ENCODE measurements around the gene LRPAP1. TPM values are rescaled to one million over a fixed set of nuclear protein-coding genes. Genes with fewer than 3 reads are reported as not detected.

LRPAP1 gene
- total RNA-seq, 1 experiment from 2014 or later, result 90.8 TPM

GRCh38 chr4:3523146-3523627 is 9.0 kb downstream of the LRPAP1 start (continued):
- TF ChIP-seq ZBTB43 (CRISPR knock-in tag; IDR thresholded peaks at IDR 0.05) (no peak), AFF4 (CRISPR knock-in tag; IDR thresholded peaks at IDR 0.05; ENCODE audit: borderline replicate concordance) (no peak), IRF1 (CRISPR knock-in tag; IDR thresholded peaks at IDR 0.05) (no peak), NR2C2 (CRISPR knock-in tag; IDR thresholded peaks at IDR 0.05) (no peak), RORB (CRISPR knock-in tag; IDR thresholded peaks at IDR 0.05) (no peak), ZNF423 (CRISPR knock-in tag; IDR thresholded peaks at IDR 0.05) (no peak), ESRRA (CRISPR knock-in tag; IDR thresholded peaks at IDR 0.05; ENCODE audit: borderline replicate concordance) (no peak), FOXK1 (CRISPR knock-in tag; IDR thresholded peaks at IDR 0.05) (no peak)

GRCh38 chr4:3522651-3523050 is 9.6 kb downstream of the LRPAP1 start:
- Mint-ChIP-seq H3K9me3 (no peaks in the 10 kb centered on the region), H3K27me3 (ENCODE audit: low read depth) (no peaks in the 10 kb centered on the region), H3K4me1 (no peaks in the 10 kb centered on the region), H3K27ac (no peak overlapping the region), H3K4me3 (no peak overlapping the region), H3K36me3 (peaks cover 30% of the 10 kb centered on the region)
- ATAC-seq (no peak), DNase-seq (ENCODE audit: low spot score) (peak; percentile 7)
- TF ChIP-seq TEAD1 (CRISPR knock-in tag; IDR thresholded peaks at IDR 0.05) (no peak), MLX (CRISPR knock-in tag; IDR thresholded peaks at IDR 0.05) (no peak), NFE2L1 (CRISPR knock-in tag; IDR thresholded peaks at IDR 0.05) (no peak), ZBTB21 (CRISPR knock-in tag; IDR thresholded peaks at IDR 0.05; ENCODE audit: borderline replicate concordance) (no peak), IRF2 (CRISPR knock-in tag; IDR thresholded peaks at IDR 0.05; ENCODE audit: borderline replicate concordance, low read depth) (no peak)
- ChIA-PET CTCF (no interaction called here), POLR2A (interaction anchor here (0.7 kb wide), 1 partner anchor 1092 kb away, joined by 3 read pairs; no protein-coding TSS in a partner anchor)

- H3K36me3 Mint-ChIP-seq, result peaks cover 34% of the 10 kb centered on the region
- ChIA-PET POLR2A (interaction anchor here (0.7 kb wide), 1 partner anchor 1092 kb away, joined by 3 read pairs; no protein-coding TSS in a partner anchor), CTCF (no interaction called here)
- no peak overlapping the region for H3K4me3 Mint-ChIP-seq
- DNase-seq (ENCODE audit: low spot score) (no peak), ATAC-seq (no peak)
- no peaks in the 10 kb centered on the region for H3K27me3 Mint-ChIP-seq (ENCODE audit: low read depth)
- no peak overlapping the region for H3K27ac Mint-ChIP-seq
- H3K9me3 Mint-ChIP-seq, result no peaks in the 10 kb centered on the region
- no peaks in the 10 kb centered on the region for H3K4me1 Mint-ChIP-seq
- TF ChIP-seq NFYB (CRISPR knock-in tag; conservative IDR thresholded peaks at IDR 0.05; ENCODE audit: low read depth), result no peak
- TF ChIP-seq IRF2 (CRISPR knock-in tag; IDR thresholded peaks at IDR 0.05; ENCODE audit: borderline replicate concordance, low read depth), result no peak
- no peak for TF ChIP-seq ZNF396 (CRISPR knock-in tag; IDR thresholded peaks at IDR 0.05; ENCODE audit: borderline replicate concordance)
- no peak for TF ChIP-seq SMAD4 (CRISPR knock-in tag; IDR thresholded peaks at IDR 0.05)
- no peak for TF ChIP-seq PRDM15 (CRISPR knock-in tag; IDR thresholded peaks at IDR 0.05)
- TF ChIP-seq ZNF512 (CRISPR knock-in tag; IDR thresholded peaks at IDR 0.05; ENCODE audit: borderline replicate concordance), result no peak
- TF ChIP-seq ZNF281 (CRISPR knock-in tag; IDR thresholded peaks at IDR 0.05), result no peak
Observed at GRCh38 chr4:3522326-3522640, 9.9 kb downstream of the LRPAP1 start.
